Measurements from ENCODE around the gene GLYATL3. TPM values are rescaled to one million over a fixed set of nuclear protein-coding genes. Genes with fewer than 3 reads are reported as not detected.

Gene GLYATL3
- total and polyA plus RNA-seq, 2 of the 4 experiments (the other 2 are of a cell fraction) = not detected

DNA sequence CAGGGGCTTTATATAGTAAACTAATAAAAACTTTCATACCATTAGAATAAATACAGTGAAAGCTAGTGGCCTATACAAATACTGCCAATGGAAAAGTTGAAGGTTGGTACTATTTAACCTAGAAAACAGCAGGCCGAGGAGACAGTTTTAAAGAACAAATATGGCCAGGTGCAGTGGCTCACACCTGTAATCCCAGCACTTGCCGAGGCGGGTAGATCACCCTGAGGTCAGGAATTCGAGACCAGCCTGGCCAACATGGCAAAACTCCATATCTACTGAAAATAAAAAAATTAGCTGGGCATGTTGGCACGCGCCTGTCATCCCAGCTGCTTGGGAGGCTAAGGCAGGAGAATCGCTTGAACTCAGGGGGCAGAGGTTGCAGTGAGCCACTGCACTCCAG, 24.8 kb downstream of the GLYATL3 start:
- TF ChIP-seq FOS (IDR thresholded peaks at IDR 0.05; ENCODE audit: low read depth, low read length) (no peak), RCOR1 (IDR thresholded peaks at IDR 0.05; ENCODE audit: insufficient replicate concordance, low read length) (no peak), MXI1 (IDR thresholded peaks at IDR 0.05; ENCODE audit: borderline replicate concordance, low read depth, low read length) (no peak), SMC3 (IDR thresholded peaks at IDR 0.05; ENCODE audit: low read depth, low read length) (no peak), BHLHE40 (IDR thresholded peaks at IDR 0.05; ENCODE audit: low read depth, low read length) (no peak), CEBPB (IDR thresholded peaks at IDR 0.05; ENCODE audit: low read depth, low read length) (no peak), POLR2A (IDR thresholded peaks at IDR 0.05; ENCODE audit: low read depth, low read length) (no peak)
- TF ChIP-seq, protein P1, sequence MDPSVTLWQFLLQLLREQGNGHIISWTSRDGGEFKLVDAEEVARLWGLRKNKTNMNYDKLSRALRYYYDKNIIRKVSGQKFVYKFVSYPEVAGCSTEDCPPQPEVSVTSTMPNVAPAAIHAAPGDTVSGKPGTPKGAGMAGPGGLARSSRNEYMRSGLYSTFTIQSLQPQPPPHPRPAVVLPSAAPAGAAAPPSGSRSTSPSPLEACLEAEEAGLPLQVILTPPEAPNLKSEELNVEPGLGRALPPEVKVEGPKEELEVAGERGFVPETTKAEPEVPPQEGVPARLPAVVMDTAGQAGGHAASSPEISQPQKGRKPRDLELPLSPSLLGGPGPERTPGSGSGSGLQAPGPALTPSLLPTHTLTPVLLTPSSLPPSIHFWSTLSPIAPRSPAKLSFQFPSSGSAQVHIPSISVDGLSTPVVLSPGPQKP (IDR thresholded peaks at IDR 0.05; ENCODE audit: borderline replicate concordance, low read depth, low read length) = no peak
- H3K4me3 ChIP-seq (ENCODE audit: insufficient read depth, low read depth, low read length) = no peak overlapping the region
- H2BK120ac ChIP-seq (ENCODE audit: low read depth, low read length) = no peak overlapping the region
- H2BK15ac ChIP-seq (ENCODE audit: low read depth, low read length) = no peak overlapping the region
- no peak overlapping the region for H3K14ac ChIP-seq (replicated peaks; ENCODE audit: low read depth, low read length)
- no peaks in the 10 kb centered on the region for H3K36me3 ChIP-seq (ENCODE audit: control insufficient read depth, insufficient read depth, low read length)
- H3K9ac ChIP-seq (ENCODE audit: low read depth, low read length) = no peak overlapping the region
- no peak overlapping the region for H3K23ac ChIP-seq (ENCODE audit: low read depth, low read length)
- no peak overlapping the region for H2AK5ac ChIP-seq (ENCODE audit: low read depth, low read length)
- no peaks in the 10 kb centered on the region for H4K20me1 ChIP-seq (ENCODE audit: insufficient read depth, low read length)
- no CpG with 5 or more reads among the region's 7 CpGs for WGBS, 2 experiments (ENCODE audit: extremely low coverage in 2 of 2, insufficient read length in 1 of 2)
- H4K91ac ChIP-seq (ENCODE audit: insufficient read depth, low read depth, low read length) = no peak overlapping the region
- POLR2A ChIA-PET (ENCODE audit: unreplicated experiment) = no interaction called here
- no peaks in the 10 kb centered on the region for H3K4me1 ChIP-seq (ENCODE audit: control insufficient read depth, insufficient read depth, low read length)
- CTCF ChIA-PET = no interaction called here
- H3K4me2 ChIP-seq (ENCODE audit: low read depth, low read length) = no peak overlapping the region
- no peak overlapping the region for H3K27ac ChIP-seq (ENCODE audit: insufficient read depth, low read length)
- H3K4ac ChIP-seq (ENCODE audit: low read depth, low read length) = no peak overlapping the region
- H3K79me1 ChIP-seq (ENCODE audit: low read depth in 1 of 2, low read length in 2 of 2) = no peaks in the 10 kb centered on the region
- no peak overlapping the region for H2BK5ac ChIP-seq (ENCODE audit: low read depth, low read length, poor library complexity, severe bottlenecking)
- no peak overlapping the region for H4K5ac ChIP-seq (ENCODE audit: low read depth, low read length)
- intact Hi-C loops (cut with micrococcal nuclease) = no loop called here
- no peaks in the 10 kb centered on the region for H3K27me3 ChIP-seq (ENCODE audit: control insufficient read depth, insufficient read depth, low read length)
- no peak overlapping the region for H2BK20ac ChIP-seq (ENCODE audit: low read depth, low read length)
- no TSS peak for BruUV-seq (replicated peaks)
- ATAC-seq (ENCODE audit: low read depth) (no peak), DNase-seq (no peak)
- no peaks in the 10 kb centered on the region for H3K9me1 ChIP-seq (ENCODE audit: insufficient read depth, low read length)
- no peak overlapping the region for H2AK9ac ChIP-seq (replicated peaks; ENCODE audit: low read depth, low read length, poor library complexity)
- H3K56ac ChIP-seq (ENCODE audit: extremely low read depth, insufficient read depth, low read length) = no peak overlapping the region
- H2AFZ ChIP-seq (replicated peaks; ENCODE audit: low read length, poor library complexity) = no peak overlapping the region
- H4K8ac ChIP-seq (ENCODE audit: low read depth in 2 of 2, low read length in 2 of 2) = no peak overlapping the region
- dilution Hi-C loops (cut with HindIII; ENCODE audit: low sequenced_read_pairs, unreplicated experiment) = no loop called here
- H3K9me3 ChIP-seq (ENCODE audit: control insufficient read depth, insufficient read depth, low read length) = no peaks in the 10 kb centered on the region
- in situ Hi-C loops (cut with MboI; ENCODE audit: low sequenced_read_pairs) = loop anchor here (10.0 kb wide), 1 partner anchor 80 kb away; no protein-coding TSS in a partner anchor
- H3K18ac ChIP-seq (ENCODE audit: low read depth, low read length) = no peak overlapping the region

Data from IMR-90 (cell line).